HEK293T (cell line): Measurements from ENCODE around the gene SLAMF7.

ENCODE experiments used
- FOXM1 ChIP-seq: fragments of 450-650 bp; IDR thresholded peaks from 2 replicates; pipeline ENCODE4 v1.6.1; 2017; ENCODE audit warnings: mild to moderate bottlenecking, borderline replicate concordance
- LEF1 ChIP-seq: fragments of 450-650 bp; IDR thresholded peaks from 2 replicates; pipeline ENCODE4 v1.6.1; 2017; ENCODE audit warnings: mild to moderate bottlenecking, borderline replicate concordance
- NFRKB ChIP-seq: fragments of 450-650 bp; IDR thresholded peaks from 2 replicates; pipeline ENCODE4 v1.6.1; 2016; ENCODE audit warnings: mild to moderate bottlenecking, moderate library complexity

GRCh38 chr1:160774886-160775719 lies 36.1 kb downstream of the SLAMF7 start:
- TF ChIP-seq FOXM1 (no peak), NFRKB (no peak), LEF1 (no peak)
